Measurements from ENCODE around the gene PDZK1.
"Not testable (repeated sequence)": the region's sequence is repeated elsewhere in the genome, so short reads cannot be mapped to it uniquely, and the experiment has no call there.

The PDZK1 gene

DNA sequence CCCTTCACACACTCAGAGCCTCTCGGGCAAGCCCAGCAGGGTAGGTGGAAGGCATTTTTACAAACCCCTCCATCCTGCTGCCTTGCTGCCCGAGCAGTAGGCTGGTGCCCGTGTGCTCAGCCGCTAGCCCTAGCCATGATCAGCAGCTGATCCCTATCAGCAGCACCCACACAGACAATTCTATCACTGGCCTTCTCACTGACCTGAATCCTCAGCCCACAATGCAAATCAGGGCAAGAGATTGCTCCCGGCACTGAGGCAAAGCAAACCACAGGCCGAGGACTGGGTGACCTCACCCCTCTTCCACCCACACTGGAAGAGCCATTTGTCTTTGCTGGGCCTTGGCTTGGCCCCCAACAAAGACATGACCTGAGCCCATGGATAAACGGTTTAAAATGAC lies 895 bp upstream of the PDZK1 start:
- no peak for DNase-seq

DNA sequence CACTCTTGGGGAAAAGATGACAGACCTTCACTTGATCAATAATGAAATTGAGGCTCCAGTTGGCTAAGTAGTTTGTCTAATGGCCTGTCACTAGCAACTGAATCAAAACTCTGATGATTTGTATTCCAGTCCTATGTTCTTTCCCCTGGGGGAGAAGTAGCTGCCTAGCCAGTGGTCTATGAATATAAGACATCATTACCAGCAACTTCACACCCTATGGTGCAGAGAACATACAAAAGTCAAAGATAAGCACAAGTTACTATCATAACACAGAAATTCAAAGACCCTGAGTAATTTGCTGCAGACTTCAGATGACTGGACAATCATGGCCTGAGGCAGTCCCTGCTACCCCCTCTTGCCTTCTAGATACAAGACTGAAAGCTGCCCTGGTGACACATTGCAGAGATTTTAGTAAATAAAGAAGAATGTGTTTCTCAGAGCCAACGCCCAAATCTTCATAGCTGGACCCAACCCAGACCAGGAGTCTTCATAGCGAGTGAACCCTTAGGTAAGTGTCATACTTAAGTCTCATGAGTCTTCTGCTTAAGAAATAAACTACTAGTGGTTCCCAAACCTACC lies 993 bp downstream of the PDZK1 start:
- DNase-seq, result no peak

DNA sequence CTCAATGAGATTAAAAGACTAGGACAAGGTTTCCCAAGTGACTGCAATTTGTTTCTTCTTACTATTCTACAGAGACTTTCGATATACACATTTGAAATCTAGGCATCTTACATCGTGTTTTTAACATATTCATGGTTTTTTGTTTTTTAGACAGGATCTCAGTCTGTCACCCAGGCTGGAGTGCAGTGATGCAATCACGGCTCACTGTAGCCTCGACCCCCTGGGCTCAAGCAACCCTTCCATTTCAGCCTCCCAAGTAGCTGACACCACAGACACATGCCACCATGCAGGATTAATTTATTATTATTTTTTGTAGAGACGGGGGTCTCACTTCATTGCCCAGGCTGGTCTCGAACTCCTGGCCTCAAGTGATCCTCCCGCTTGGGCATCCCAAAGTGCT lies 1.5 kb downstream of the PDZK1 start:
- no peak for DNase-seq

DNA sequence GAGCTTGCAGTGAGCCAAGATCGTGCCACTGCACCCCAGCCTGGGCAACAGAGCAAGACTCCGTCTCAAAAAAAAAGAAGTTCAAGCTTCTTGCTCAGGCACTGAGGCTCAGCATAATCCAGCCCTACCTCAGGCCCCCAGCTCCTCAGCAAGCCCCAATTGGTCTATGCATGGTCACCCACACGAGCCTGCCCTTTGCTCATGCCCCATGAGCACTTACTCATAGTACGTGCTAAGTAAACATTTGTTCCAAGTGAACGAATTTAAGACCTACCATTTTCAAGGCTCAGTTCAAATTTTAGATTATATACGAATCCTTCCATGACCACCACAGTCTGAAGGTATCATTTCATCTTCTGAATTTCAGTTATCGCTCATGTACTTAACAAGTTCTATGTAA lies 4.3 kb downstream of the PDZK1 start:
- no peak for DNase-seq

DNA sequence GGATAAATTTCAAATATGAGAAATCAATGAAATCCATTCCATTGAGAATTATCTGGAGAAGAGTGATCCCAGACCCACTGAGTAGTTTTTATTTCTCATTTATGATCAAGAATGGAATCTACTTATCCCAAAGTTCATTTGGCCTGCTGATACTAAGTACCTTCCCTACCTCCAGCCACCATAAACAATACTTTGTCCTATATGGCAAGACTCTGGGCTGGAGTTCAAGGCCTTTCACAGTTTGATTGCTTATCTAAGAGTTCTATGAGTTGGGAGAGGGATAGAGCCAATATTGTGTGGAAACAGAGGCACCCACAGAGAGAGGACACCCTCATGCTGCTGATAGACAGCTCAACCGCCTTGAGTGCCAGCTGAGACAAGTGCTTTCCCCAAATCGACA lies 5.1 kb downstream of the PDZK1 start:
- DNase-seq, result no peak

DNA sequence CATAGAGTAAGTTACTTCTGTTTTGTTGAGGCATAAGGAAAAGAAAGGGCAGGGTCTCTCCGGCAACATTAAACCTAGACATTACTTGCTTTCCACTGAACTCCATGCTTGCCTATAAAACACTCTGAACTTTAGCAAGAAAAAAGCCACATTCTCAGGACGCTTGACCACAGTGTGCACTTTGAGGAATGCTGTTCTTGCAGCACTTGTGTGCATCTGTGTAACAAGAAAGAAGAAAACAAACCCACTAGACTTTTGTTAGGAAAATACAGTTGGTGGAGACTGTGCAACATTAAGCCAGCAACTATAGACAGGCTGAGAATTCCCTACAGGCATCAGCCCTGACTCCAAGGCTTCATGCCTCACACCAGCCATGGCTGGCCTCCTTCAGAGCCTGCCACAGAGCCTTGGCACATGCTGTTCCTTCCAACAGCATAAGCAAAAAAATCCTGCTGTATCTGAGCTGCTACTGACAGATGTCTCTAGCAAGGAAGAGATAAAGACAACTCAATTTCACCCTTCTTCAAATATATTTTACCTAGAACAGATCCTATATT lies 5.8 kb downstream of the PDZK1 start:
- no peak for DNase-seq

DNA sequence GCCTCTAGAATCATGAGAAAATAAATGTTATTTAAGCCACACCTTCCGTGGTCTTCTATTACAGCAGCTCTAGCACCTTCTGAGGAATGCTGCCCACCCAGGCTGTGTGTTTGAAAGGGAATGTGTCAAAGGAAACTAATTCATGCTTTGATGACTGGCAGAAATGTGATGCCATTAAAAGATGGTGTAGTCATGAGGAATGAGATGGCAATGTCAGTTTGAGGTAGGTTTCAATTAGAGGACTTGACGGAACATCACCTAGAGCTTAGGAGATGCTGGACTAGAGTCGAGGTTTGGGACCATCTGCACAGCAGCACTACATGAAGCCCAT lies 10.6 kb downstream of the PDZK1 start:
- DNase-seq, result no peak

DNA sequence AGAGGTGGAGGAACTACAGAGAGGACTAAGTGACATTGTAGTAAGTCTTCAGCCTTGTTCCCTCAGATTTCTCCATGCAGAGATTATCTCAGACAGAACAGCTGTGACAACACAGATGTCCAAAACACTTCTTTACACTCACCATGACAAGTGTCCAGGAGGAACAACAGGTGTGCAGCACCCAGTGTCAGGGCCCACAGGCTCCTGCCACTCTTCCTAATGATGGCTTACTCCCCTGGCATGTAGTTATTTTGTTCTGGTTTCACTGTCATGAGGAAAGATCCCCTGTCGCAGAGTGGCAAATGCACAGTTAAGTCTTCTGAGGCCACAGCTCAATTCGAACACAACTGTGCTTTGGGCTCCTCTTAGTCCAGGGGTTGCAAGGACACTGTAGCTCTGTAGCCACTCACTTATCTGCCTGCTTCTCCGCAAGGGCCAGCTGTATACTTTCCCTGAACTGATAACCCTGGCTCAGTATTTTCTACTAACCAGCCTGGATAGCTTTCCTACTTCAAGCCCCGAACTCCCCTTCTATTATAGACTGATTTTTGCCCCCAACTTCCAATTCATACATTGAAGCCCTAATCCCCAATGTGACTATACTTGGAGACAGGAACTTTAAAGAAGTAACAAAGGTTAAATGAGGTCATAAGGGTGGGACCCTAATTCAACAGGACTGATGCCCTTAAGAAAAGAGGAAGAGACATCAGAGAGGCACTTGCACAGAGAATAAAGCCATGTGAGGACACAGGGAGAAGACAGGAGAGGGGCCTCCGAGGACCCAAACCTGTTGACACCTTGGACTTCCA lies 11.1 kb downstream of the PDZK1 start:
- no peak for DNase-seq

DNA sequence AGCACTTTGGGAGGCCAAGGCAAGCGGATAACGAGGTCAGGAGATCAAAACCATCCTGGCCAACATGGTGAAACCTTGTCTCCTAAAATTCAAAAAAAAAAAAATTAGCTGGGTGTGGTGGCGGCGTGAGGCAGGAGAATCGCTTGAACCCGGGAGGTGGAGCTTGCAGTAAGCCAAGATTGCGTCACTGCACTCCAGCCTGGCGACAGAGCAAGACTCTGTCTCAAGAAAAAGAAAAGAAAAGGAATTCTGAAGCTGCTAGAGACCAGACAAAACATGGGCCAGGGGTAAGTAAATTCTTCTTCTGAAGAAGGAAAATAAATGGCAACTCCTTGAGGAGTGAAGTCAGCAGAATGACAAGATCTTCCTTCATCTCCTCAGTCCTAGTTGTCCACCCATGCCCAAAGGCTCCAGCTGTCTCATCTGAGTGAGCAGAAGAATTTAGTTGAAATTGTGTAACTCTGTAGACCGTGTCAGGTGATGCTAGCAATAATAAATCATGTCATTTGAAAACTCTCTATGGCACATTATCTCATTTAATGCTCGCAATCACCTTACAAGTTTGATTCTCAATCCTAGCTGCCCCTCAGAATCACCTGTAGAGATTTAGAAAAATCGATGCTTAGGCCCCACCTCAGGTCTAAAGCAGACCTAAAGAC lies 14.3 kb downstream of the PDZK1 start:
- DNase-seq, result no peak

DNA sequence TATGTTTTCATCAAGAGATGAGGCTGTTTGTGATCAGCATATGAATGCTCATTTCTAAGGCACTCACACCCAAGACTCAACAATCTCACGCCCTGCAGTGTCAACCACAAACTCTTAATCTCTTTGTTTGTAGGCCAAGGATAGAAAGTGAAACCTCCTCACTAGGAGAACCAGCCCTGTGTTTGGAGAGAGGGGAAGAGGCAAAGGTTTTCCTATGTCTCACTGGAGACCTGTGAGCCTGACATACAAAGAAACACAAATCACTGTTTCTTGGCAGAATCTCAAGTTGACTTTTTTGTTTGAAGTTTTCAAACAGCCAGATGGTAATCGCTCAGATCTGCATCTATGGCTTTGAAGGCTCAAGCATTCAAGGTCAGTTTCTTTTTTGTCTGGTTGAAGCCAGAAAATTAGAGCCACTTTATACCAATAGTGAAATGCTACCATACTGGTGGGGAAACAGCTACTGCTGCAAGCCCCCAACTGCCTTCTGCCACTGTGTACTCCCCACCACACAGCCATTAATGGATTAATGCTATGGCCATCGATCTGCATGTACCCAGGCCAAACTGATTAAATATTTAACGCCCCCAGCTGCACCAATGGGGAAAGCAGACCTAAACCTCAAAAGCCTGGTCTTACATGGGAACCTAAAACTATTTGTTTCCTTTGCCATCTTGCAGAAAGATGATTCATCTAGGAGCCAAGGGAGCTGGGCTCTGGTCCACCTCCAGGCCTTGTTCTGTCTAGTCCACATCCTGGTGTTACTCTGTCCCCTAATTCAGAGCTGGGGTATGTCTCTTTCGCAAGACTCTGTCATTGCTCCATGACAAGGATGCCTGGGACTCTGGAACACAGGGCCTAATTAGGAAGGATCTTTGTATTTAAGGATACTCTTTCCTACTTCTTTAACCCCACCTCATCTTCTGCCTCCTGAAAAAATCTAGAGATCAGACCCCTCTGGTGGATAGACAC lies 16.3 kb downstream of the PDZK1 start:
- DNase-seq, result no peak

DNA sequence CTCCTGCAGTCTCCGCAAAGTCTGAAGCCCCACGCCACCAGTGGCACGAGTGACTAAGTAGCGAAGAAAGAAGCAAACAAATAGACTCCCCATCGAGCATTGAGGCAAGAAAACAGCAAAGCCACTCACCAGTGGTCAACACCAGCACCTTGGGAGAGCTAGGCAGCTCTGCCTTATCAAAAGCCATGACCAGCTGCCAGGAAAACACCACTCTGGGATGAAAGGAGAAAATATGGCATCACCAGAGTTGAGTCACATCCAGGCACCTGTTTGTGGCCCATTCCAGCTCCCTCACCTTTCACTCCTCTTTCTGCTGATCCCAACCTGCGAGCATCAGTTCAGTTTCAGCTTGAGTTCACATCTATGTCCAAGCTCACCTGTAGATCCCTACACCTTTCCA lies 17.2 kb downstream of the PDZK1 start:
- DNase-seq, result no peak

DNA sequence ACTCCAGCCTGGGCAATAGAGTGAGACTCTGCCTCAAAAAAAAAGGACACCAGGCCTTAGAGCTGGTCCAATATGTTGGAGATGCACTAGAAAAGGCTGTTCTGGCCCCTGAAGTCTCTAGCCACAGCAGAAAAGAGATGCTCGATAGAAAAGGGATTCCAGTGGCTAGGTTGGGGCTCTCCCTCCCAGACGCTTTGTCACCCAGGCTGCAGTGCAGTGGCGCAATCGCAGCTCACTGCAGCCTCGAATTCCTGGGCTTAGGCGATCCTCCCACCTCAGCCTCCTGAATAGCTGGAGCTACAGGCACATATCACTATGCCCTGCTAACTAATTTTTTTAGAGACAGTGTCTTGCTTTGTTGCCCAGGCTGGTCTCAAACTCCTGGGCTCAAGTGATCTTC lies 18.2 kb downstream of the PDZK1 start:
- no peak for DNase-seq

DNA sequence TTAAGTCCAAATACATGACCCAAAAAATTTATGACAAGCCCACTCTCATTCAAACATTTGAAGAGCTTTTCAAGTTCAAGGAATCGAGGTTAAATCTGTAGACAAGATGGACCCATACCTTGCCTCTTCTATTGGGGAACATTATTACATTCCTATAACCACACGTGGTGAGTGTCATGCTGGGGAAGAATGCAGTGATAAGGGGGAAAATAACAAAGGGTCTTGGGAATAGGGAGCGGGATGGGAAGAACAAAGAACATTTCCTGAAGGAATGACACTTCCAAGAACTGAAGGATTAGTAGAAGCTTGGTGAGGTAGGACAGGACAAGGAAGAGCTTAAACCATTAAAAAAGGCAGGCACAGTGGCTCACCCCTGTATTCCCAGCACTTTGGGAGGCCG lies 18.8 kb downstream of the PDZK1 start:
- DNase-seq, result no peak

DNA sequence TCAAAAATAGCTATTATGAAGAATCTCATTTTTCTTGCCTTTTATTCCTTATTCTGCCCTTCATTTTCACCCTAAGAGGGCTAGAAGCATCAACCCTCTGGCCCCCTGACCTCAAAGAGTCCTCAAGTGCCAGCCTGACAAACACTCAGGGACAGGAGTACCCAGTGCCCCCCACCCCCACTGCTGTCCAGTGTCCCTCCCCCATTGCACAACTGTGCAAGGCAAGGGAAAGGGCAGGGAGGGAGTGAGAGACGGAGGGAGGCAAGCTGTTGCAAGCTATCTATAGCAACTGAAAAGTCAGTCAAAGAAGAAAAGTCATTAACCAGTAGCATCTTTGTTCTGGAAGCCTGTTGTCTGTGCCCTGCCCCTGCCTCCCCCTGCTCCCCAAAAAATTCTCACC lies 21.1 kb downstream of the PDZK1 start:
- DNase-seq, result not testable (repeated sequence)

DNA sequence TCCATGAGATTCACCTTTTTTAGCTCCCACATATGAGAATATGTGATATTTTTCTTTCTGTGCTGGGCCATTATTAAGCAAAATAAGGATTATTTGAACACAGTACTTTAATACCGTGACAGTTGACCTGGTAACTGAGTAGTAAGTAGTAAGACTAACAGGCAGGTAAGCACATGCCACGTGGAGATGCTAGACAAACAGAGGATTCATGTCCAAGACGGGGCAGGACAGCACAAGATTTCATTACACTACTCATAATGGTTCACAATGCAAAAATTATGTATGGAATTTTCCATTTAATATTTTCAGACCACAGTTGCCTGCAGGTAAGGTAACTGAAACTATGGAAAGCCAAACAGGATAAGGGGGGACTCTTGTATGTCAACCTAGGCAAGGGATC lies 22.3 kb downstream of the PDZK1 start:
- not testable (repeated sequence) for DNase-seq

DNA sequence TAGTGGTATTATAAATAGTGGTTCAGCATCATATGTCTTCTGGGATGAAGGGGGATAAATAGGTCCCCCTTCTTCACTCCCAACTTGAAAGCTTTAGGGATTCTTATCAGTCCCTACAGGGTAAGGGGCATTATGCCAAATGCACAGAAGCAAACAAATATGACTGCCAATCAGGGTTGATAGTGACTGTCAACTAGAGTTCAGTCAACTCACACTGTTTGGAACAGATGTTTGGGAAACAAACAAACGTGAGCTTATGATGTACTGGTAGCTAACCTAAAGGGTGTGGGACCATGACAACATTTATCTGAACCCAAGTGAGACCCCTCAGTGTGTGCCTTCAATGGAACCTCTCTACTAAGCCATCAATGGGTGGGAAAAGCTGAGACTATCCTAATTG lies 34.0 kb downstream of the PDZK1 start:
- DNase-seq, result not testable (repeated sequence)

DNA sequence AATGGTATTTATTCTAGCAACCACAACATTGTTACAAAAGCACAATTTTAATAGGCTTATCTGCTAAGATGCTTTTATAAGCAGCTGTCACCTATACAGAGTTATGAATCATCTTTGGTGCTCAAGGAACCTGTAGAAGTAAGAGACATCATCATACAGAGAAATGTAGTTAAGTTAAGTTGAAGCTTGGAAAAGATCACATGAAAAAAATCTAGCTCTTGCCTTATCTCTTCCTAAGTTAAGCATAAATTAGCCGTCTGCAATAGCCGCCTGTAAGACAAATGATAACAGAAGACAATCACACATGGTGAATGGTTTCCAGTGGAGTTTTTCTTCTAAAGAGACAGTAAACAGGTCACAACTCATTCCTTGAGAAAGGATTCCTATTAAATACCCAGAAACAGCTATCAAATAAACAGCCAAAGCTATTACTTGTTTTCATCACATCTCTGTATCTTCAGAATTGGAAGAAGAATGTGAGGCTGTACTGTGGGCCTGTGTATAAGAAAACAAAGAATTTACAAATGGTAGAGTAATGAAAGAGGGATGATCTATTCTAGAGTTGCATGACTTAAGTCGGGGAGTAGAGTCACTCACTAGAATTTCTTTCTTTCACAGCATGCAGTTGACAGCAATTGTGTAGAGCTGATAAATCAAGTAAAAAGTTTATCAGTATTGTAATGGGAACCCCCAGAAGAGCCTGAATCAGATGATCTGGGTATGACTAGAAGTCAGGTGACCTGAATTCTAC lies 36.0 kb downstream of the PDZK1 start:
- DNase-seq, result not testable (repeated sequence)

DNA sequence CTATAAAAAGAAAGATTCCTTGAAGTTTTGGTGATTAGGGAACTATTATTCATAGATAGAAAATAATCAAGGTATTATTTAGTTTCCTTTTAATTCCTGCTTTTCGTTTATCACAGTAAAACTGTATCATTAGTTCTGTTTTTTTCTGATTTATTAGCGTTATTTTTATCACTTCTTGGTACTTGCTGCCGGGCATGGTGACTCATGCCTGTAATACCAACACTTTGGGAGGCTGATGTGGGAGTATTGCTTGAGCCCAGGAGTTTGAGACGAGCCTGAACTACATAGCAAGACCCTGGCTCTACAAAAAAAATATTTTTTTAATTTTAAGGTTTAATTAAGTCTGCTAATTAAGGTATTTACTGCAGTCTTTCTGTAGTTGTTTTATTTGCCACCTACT lies 42.2 kb downstream of the PDZK1 start:
- not testable (repeated sequence) for DNase-seq

DNA sequence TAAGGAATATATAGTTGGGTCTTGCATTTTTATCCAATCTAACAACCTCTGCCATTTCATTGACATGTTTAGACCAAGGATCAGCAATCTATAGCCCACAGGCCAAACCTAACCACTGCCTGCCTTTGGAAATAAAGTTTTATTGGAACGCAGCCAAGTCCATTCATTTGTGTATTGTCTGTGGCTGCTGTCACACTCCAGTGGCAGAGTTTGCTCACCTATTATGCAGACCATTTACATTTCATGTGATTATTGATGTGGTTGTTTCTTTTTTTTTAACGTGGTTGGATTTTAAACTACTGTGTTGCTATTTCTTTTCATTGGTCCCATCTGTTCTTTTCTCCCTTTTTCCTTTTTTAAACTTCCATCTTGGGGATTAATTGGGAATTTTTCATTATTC lies 44.7 kb downstream of the PDZK1 start:
- DNase-seq, result not testable (repeated sequence)

DNA sequence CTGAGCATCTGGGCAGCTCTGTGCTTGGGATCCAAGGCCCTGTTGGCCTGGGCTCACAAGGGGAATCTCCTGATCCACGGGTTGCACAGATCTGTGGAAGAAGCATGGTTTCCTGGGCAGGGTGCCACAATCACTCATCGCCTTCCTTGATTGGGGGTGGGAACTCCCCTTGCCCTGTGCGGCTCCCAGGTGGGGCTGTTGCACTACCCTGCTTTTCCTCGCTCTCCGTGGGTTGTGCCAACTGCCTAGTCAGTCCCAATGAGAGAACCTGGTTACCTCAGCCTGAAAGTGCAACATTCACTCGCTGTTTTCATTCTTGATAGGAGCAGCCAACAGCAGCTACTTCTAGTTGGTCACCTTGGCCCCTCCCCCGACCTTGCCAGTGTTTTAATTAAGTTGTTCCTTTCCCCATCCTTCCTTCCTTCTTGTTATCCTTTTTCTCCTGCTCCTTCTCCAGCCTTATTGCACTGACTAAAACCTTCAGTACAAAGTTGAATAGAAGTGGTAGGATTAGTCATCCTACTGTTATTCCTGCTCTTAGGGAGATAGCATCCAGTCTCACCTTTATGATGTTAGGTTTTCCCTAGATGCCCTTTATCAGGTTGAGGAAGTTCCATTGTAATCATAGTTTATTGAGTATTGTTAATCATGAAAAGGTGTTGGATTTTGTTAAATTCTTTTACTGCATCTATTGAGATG lies 50.8 kb downstream of the PDZK1 start:
- not testable (repeated sequence) for DNase-seq

DNA sequence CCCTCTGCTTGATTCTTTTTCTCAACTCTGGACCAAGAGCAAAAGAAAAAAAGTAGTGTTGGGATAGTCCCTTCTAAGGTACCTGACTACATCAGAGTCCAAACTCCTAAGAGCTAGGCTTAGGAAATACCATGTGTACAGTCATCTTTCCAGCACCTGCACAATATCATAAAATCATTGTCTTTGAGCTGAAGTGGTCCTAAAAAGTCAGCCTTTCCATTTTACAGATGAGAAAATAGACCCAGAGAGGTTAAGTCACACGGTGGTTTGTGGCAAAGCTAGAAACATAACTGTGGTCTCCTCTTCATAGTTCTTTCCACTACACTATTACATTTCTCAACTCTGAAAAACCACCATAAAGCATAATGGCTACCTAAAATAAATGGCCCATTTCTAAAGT lies 63.2 kb downstream of the PDZK1 start:
- DNase-seq, result not testable (repeated sequence)
